Activated T-cell treated with anti-CD3 and anti-CD28 coated beads, Interleukin-2, amount 50 U/mL, for 72 hours (primary cell): Measurements from ENCODE around the gene FBXW7. TPM values are rescaled to one million over a fixed set of nuclear protein-coding genes. Genes with fewer than 3 reads are reported as not detected.
A peak's percentile ranks its signal among the peaks of the same experiment; 100 is the strongest.
"Not testable (repeated sequence)": the region's sequence is repeated elsewhere in the genome, so short reads cannot be mapped to it uniquely, and the experiment has no call there.

Experiments used
- ATAC-seq, 2 donors: fragments of 150-1000 bp; cut with Tn5 transposase; replicated peaks in 1 of 2; 2 replicates each; pipeline ENCODE4 v1.10.0; 2021; ENCODE audit warnings: moderate library complexity in 2 of 2, mild to moderate bottlenecking in 1 of 2
- DNase-seq, 2 donors: peaks; one replicate each; pipeline ENCODE4 v3.0.0; 2021 to 2022; ENCODE audit warnings: mixed read lengths in 1 of 2
- H3K27ac Mint-ChIP-seq: one replicate; pipeline ENCODE4 v1.8.0; 2022; ENCODE audit warnings: mild to moderate bottlenecking, moderate library complexity, mixed read lengths
- H3K27me3 Mint-ChIP-seq: one replicate; pipeline ENCODE4 v1.8.0; 2022; ENCODE audit warnings: low read depth, mixed read lengths
- H3K36me3 Mint-ChIP-seq, 2 donors: one replicate each; pipeline ENCODE4 v1.8.0; 2022; ENCODE audit warnings: mixed read lengths in 2 of 2, mild to moderate bottlenecking in 1 of 2; ENCODE audit not compliant: insufficient read depth in 2 of 2
- H3K4me1 Mint-ChIP-seq: one replicate; pipeline ENCODE4 v1.8.0; 2022; ENCODE audit warnings: low read depth, mixed read lengths
- H3K4me3 Mint-ChIP-seq, 2 donors: one replicate each; pipeline ENCODE4 v1.8.0; 2022; ENCODE audit warnings: mild to moderate bottlenecking in 2 of 2, mixed read lengths in 2 of 2, moderate library complexity in 2 of 2
- H3K9me3 Mint-ChIP-seq, 2 donors: one replicate each; pipeline ENCODE4 v1.8.0; 2022; ENCODE audit warnings: mixed read lengths in 2 of 2
- total RNA-seq, 2 donors: library from RNA; stranded (reverse); gene quantifications; one replicate each; pipeline ENCODE4 v1.2.3, GENCODE V29; 2022

FBXW7 gene
- total RNA-seq, 2 donors from 2014 or later, result 37.6 to 40.9 TPM

GRCh38 chr4:152565333-152565732 is 29.4 kb upstream of the FBXW7 start:
- H3K27me3 Mint-ChIP-seq, result no peaks in the 10 kb centered on the region
- H3K27ac Mint-ChIP-seq, result no peak overlapping the region
- DNase-seq (no peak), ATAC-seq (no peak)
- H3K4me1 Mint-ChIP-seq, result peaks cover 4% of the 10 kb centered on the region
- no peaks in the 10 kb centered on the region for H3K9me3 Mint-ChIP-seq
- no peak overlapping the region for H3K4me3 Mint-ChIP-seq
- H3K36me3 Mint-ChIP-seq, result no peaks in the 10 kb centered on the region

GRCh38 chr4:152564336-152564735 is 28.4 kb upstream of the FBXW7 start:
- ATAC-seq (no peak), DNase-seq (no peak)
- H3K27me3 Mint-ChIP-seq, result no peaks in the 10 kb centered on the region
- H3K27ac Mint-ChIP-seq, result no peak overlapping the region
- no peaks in the 10 kb centered on the region for H3K9me3 Mint-ChIP-seq
- peaks cover 4% of the 10 kb centered on the region for H3K4me1 Mint-ChIP-seq
- H3K36me3 Mint-ChIP-seq, result no peaks in the 10 kb centered on the region
- H3K4me3 Mint-ChIP-seq, result no peak overlapping the region

GRCh38 chr4:152563209-152563608 is 27.3 kb upstream of the FBXW7 start:
- H3K27me3 Mint-ChIP-seq, result no peaks in the 10 kb centered on the region
- no peak for ATAC-seq
- peaks cover 4% of the 10 kb centered on the region for H3K4me1 Mint-ChIP-seq

GRCh38 chr4:152559641-152560040 is 23.7 kb upstream of the FBXW7 start:
- H3K9me3 Mint-ChIP-seq, result no peaks in the 10 kb centered on the region
- ATAC-seq (no peak), DNase-seq (no peak)
- H3K36me3 Mint-ChIP-seq, result no peaks in the 10 kb centered on the region
- H3K4me1 Mint-ChIP-seq, result peaks cover 26% of the 10 kb centered on the region
- H3K27ac Mint-ChIP-seq, result no peak overlapping the region
- H3K27me3 Mint-ChIP-seq, result no peaks in the 10 kb centered on the region
- no peak overlapping the region for H3K4me3 Mint-ChIP-seq

More at GRCh38 chr4:152563209-152563608, 27.3 kb upstream of the FBXW7 start:
- Mint-ChIP-seq H3K36me3 (no peaks in the 10 kb centered on the region), H3K4me3 (no peak overlapping the region), H3K9me3 (no peaks in the 10 kb centered on the region), H3K27ac (no peak overlapping the region)
- DNase-seq, result no peak

- H3K36me3 Mint-ChIP-seq, result no peaks in the 10 kb centered on the region
- peaks cover 35% of the 10 kb centered on the region for H3K4me1 Mint-ChIP-seq
- DNase-seq (no peak), ATAC-seq (no peak)
- H3K27me3 Mint-ChIP-seq, result no peaks in the 10 kb centered on the region
- no peak overlapping the region for H3K27ac Mint-ChIP-seq
- no peaks in the 10 kb centered on the region for H3K9me3 Mint-ChIP-seq
- no peak overlapping the region for H3K4me3 Mint-ChIP-seq
These were observed 22.5 kb upstream of the FBXW7 start for GRCh38 chr4:152558396-152558795.

- H3K27me3 Mint-ChIP-seq, result no peaks in the 10 kb centered on the region
- ATAC-seq (no peak), DNase-seq (no peak)
- H3K27ac Mint-ChIP-seq, result peak overlapping the region; percentile 80
- H3K9me3 Mint-ChIP-seq, result no peaks in the 10 kb centered on the region
- peaks cover 50% of the 10 kb centered on the region for H3K4me1 Mint-ChIP-seq
- H3K4me3 Mint-ChIP-seq, result peak overlapping the region; percentile 12 to 87
- no peaks in the 10 kb centered on the region for H3K36me3 Mint-ChIP-seq
These were observed 20.9 kb upstream of the FBXW7 start for GRCh38 chr4:152556834-152557233.

GRCh38 chr4:152556283-152556682 is 20.4 kb upstream of the FBXW7 start:
- no peaks in the 10 kb centered on the region for H3K9me3 Mint-ChIP-seq
- peak overlapping the region; percentile 80 for H3K27ac Mint-ChIP-seq
- no peaks in the 10 kb centered on the region for H3K27me3 Mint-ChIP-seq
- ATAC-seq (no peak), DNase-seq (no peak)
- H3K4me3 Mint-ChIP-seq, result peak overlapping the region; percentile 38 to 87
- no peaks in the 10 kb centered on the region for H3K36me3 Mint-ChIP-seq
- peaks cover 52% of the 10 kb centered on the region for H3K4me1 Mint-ChIP-seq

- H3K27me3 Mint-ChIP-seq, result no peaks in the 10 kb centered on the region
- H3K4me3 Mint-ChIP-seq, result peak overlapping the region in 1 of 2 donors; percentile 95
- H3K36me3 Mint-ChIP-seq, result no peaks in the 10 kb centered on the region
- peaks cover 52% of the 10 kb centered on the region for H3K4me1 Mint-ChIP-seq
- peak overlapping the region; percentile 99 for H3K27ac Mint-ChIP-seq
- DNase-seq (no peak), ATAC-seq (no peak)
- H3K9me3 Mint-ChIP-seq, result no peaks in the 10 kb centered on the region
These were observed 18.9 kb upstream of the FBXW7 start for GRCh38 chr4:152554742-152555141.

- H3K4me1 Mint-ChIP-seq, result peaks cover 40% of the 10 kb centered on the region
- not testable (repeated sequence) for H3K36me3 Mint-ChIP-seq, H3K9me3 Mint-ChIP-seq, DNase-seq, ATAC-seq, H3K27me3 Mint-ChIP-seq, H3K4me3 Mint-ChIP-seq, H3K27ac Mint-ChIP-seq
These were observed 14.8 kb upstream of the FBXW7 start for GRCh38 chr4:152550687-152551086.

- no peaks in the 10 kb centered on the region for H3K36me3 Mint-ChIP-seq
- H3K27me3 Mint-ChIP-seq, result no peaks in the 10 kb centered on the region
- H3K4me1 Mint-ChIP-seq, result peaks cover 6% of the 10 kb centered on the region
- H3K9me3 Mint-ChIP-seq, result no peaks in the 10 kb centered on the region
- H3K27ac Mint-ChIP-seq, result no peak overlapping the region
- ATAC-seq (no peak), DNase-seq (no peak)
- no peak overlapping the region for H3K4me3 Mint-ChIP-seq
These were observed 9.2 kb upstream of the FBXW7 start for GRCh38 chr4:152545088-152545487.

- H3K27ac Mint-ChIP-seq, ATAC-seq, H3K4me1 Mint-ChIP-seq, DNase-seq, H3K27me3 Mint-ChIP-seq, H3K36me3 Mint-ChIP-seq, H3K4me3 Mint-ChIP-seq, H3K9me3 Mint-ChIP-seq: not testable (repeated sequence)
These were observed 8.6 kb upstream of the FBXW7 start for GRCh38 chr4:152544533-152544932.

GRCh38 chr4:152540941-152541340 is 5.0 kb upstream of the FBXW7 start:
- Mint-ChIP-seq H3K27me3 (no peaks in the 10 kb centered on the region), H3K9me3 (no peaks in the 10 kb centered on the region), H3K4me1 (peaks cover 31% of the 10 kb centered on the region), H3K4me3 (no peak overlapping the region), H3K36me3 (no peaks in the 10 kb centered on the region), H3K27ac (no peak overlapping the region)
- ATAC-seq (no peak), DNase-seq (no peak)

- Mint-ChIP-seq H3K27me3 (no peaks in the 10 kb centered on the region), H3K27ac (peak overlapping the region; percentile 54)
These were observed 4.4 kb upstream of the FBXW7 start for GRCh38 chr4:152540293-152540674.

GRCh38 chr4:152539556-152540292 is 3.8 kb upstream of the FBXW7 start:
- no peak for ATAC-seq
- H3K27me3 Mint-ChIP-seq, result no peaks in the 10 kb centered on the region
- H3K27ac Mint-ChIP-seq, result peak overlapping the region; percentile 94

More at GRCh38 chr4:152540293-152540674, 4.4 kb upstream of the FBXW7 start:
- Mint-ChIP-seq H3K4me1 (peaks cover 29% of the 10 kb centered on the region), H3K9me3 (no peaks in the 10 kb centered on the region), H3K4me3 (no peak overlapping the region), H3K36me3 (no peaks in the 10 kb centered on the region)
- ATAC-seq, result no peak
- no peak for DNase-seq

More at GRCh38 chr4:152539556-152540292, 3.8 kb upstream of the FBXW7 start:
- no peak for DNase-seq
- Mint-ChIP-seq H3K4me1 (peaks cover 25% of the 10 kb centered on the region), H3K4me3 (peak overlapping the region in 1 of 2 donors; percentile 83), H3K36me3 (peaks cover 0 to 1% of the 10 kb centered on the region in 2 donors), H3K9me3 (no peaks in the 10 kb centered on the region)
